Stomach (tissue), 4 donors: ENCODE results near the gene MSANTD2.

ENCODE experiments used
- EP300 ChIP-seq: sonication (generic); formaldehyde crosslinking; IDR thresholded peaks from one replicate; pipeline ENCODE4 v1.6.1; 2017; ENCODE audit warnings: antibody characterized with exemption
- POLR2A ChIP-seq, 4 donors: fragments of 450-650 bp; IDR thresholded peaks; one replicate each; pipeline ENCODE4 v1.6.1; 2016; ENCODE audit warnings: antibody characterized with exemption in 4 of 4, control low read depth in 2 of 4, mild to moderate bottlenecking in 1 of 4, moderate library complexity in 1 of 4
- POLR2AphosphoS5 ChIP-seq, 3 donors: sonication (generic); formaldehyde crosslinking; IDR thresholded peaks; one replicate each; pipeline ENCODE4 v1.6.1; 2016; ENCODE audit warnings: antibody characterized with exemption in 3 of 3
- TF ChIP-seq, protein P1 (sequence below), 7 experiments: fragments of 450-650 bp in 4 of 7; fragments of 200-600 bp in 3 of 7; sonication (generic) in 3 of 7; IDR thresholded peaks; one replicate each; pipeline ENCODE4 v1.5.1; 2016 to 2019; ENCODE audit warnings: antibody characterized with exemption in 7 of 7, control low read depth in 2 of 7, mild to moderate bottlenecking in 1 of 7

DNA sequence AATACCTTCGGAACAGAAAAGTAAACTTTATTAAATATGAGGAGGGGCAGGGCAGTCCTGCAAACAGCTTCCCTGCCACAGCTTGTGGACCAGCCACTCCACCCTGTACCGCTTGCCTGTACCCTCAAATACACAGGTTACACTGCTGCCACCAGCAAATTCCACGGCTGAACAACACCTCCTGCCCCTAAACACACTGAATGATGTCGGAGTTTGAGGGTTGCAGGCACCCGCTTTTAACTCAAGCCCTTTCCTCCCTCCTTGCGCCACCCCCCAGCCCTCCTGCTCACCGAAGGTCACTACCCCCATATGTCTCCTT, 52.1 kb downstream of the MSANTD2 start:
- TF ChIP-seq, protein P1, sequence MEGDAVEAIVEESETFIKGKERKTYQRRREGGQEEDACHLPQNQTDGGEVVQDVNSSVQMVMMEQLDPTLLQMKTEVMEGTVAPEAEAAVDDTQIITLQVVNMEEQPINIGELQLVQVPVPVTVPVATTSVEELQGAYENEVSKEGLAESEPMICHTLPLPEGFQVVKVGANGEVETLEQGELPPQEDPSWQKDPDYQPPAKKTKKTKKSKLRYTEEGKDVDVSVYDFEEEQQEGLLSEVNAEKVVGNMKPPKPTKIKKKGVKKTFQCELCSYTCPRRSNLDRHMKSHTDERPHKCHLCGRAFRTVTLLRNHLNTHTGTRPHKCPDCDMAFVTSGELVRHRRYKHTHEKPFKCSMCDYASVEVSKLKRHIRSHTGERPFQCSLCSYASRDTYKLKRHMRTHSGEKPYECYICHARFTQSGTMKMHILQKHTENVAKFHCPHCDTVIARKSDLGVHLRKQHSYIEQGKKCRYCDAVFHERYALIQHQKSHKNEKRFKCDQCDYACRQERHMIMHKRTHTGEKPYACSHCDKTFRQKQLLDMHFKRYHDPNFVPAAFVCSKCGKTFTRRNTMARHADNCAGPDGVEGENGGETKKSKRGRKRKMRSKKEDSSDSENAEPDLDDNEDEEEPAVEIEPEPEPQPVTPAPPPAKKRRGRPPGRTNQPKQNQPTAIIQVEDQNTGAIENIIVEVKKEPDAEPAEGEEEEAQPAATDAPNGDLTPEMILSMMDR (IDR thresholded peaks at IDR 0.05), result no peak
- TF ChIP-seq POLR2AphosphoS5 (IDR thresholded peaks at IDR 0.05), result no peak
- TF ChIP-seq POLR2A (IDR thresholded peaks at IDR 0.05), result no peak
- TF ChIP-seq EP300, result no peak
